HCT116 (cell line): ENCODE measurements around the gene ZNF519. TPM values are rescaled to one million over a fixed set of nuclear protein-coding genes. Genes with fewer than 3 reads are reported as not detected.

ENCODE experiments used
- ATAC-seq: fragments of 200-7000 bp; cut with Tn5 transposase; 2 replicates; pipeline ENCODE4 v1.9.1; 2020; ENCODE audit warnings: mild to moderate bottlenecking, moderate library complexity
- BruUV-seq: library from RNA; stranded (reverse); fragments of 400-500 nt; replicated peaks from 2 replicates; lab custom pipeline; 2021; lab: Mats Ljungman, UMichigan
- CTCF ChIA-PET: fragments of 300-600 bp; sonication (Branson Sonifier 250); formaldehyde crosslinking; loops from one replicate; lab custom pipeline; 2021; ENCODE audit warnings: antibody characterized with exemption; lab: Charles Lee
- POLR2A ChIA-PET: fragments of 300-600, 350-600 bp; sonication (Branson Sonifier 250); formaldehyde crosslinking; loops from one replicate; lab custom pipeline; 2021; ENCODE audit warnings: antibody characterized with exemption; lab: Charles Lee
- RAD21 ChIA-PET, 2 experiments: fragments of 300-600 bp; sonication (Branson Sonifier 250); formaldehyde crosslinking; loops; one replicate each; lab custom pipeline; 2023; ENCODE audit warnings: low total read pairs in 2 of 2; ENCODE audit not compliant: uncharacterized antibody in 2 of 2, unreplicated experiment in 2 of 2, low non-redundant PET in 1 of 2; lab: Charles Lee
- DNase-seq: peaks from one replicate; pipeline ENCODE4 v3.0.0-alpha.2; 2010; ENCODE audit warnings: low read depth, low spot score
- H2AFZ ChIP-seq: fragments of 200-600 bp; shearing (Covaris generic), sonication (generic); 2 replicates; pipeline ENCODE4 v1.6.1; 2017; ENCODE audit warnings: low read depth, mixed run types, mixed read lengths, antibody characterized with exemption, low read length; ENCODE audit not compliant: poor library complexity, severe bottlenecking
- H3K27ac ChIP-seq: 2 replicates; pipeline ENCODE4 v1.5.1; 2012; ENCODE audit warnings: low read depth, low read length
- H3K27me3 ChIP-seq: fragments of 200-600 bp; sonication (generic); 2 replicates; pipeline ENCODE4 v1.6.1; 2016; ENCODE audit warnings: mixed run types, low read length, mixed read lengths; ENCODE audit not compliant: insufficient read depth
- H3K36me3 ChIP-seq, 2 experiments: fragments of 200-500 bp in 1 of 2; fragments of 200-600 bp in 1 of 2; sonication (Bioruptor generic) in 1 of 2; sonication (generic) in 1 of 2; 2 replicates each; pipeline versions ENCODE4 v1.5.1 to v1.6.1; 2014 to 2016; ENCODE audit warnings: low read length in 2 of 2, inconsistent platforms in 1 of 2, mixed read lengths in 1 of 2, mixed run types in 1 of 2; ENCODE audit not compliant: insufficient read depth in 2 of 2, control insufficient read depth in 1 of 2
- H3K4me1 ChIP-seq, 2 experiments: fragments of 200-600 bp in 1 of 2; sonication (generic) in 1 of 2; 2 replicates each; pipeline versions ENCODE4 v1.5.1 to v1.6.1; 2012 to 2017; ENCODE audit warnings: low read length in 2 of 2, inconsistent platforms in 1 of 2, mild to moderate bottlenecking in 1 of 2, mixed read lengths in 1 of 2, mixed run types in 1 of 2, moderate library complexity in 1 of 2; ENCODE audit not compliant: insufficient read depth in 2 of 2, control insufficient read depth in 1 of 2
- H3K4me2 ChIP-seq: fragments of 200-600 bp; sonication (generic); 2 replicates; pipeline ENCODE4 v1.6.1; 2017; ENCODE audit warnings: mixed run types, low read length, mixed read lengths
- H3K4me3 ChIP-seq, 2 experiments: fragments of 200-600 bp in 1 of 2; sonication (generic) in 1 of 2; replicated peaks in 1 of 2; 2 replicates each; pipeline ENCODE4 v1.5.1; 2011 to 2016; ENCODE audit warnings: low read length in 2 of 2, control low read depth in 1 of 2, low read depth in 1 of 2, mild to moderate bottlenecking in 1 of 2, mixed read lengths in 1 of 2, mixed run types in 1 of 2
- H3K79me2 ChIP-seq: fragments of 200-600 bp; sonication (generic); 2 replicates; pipeline ENCODE4 v1.6.1; 2017; ENCODE audit warnings: mild to moderate bottlenecking, mixed run types, low read length, moderate library complexity, mixed read lengths; ENCODE audit not compliant: insufficient read depth
- H3K9ac ChIP-seq: fragments of 200-600 bp; sonication (generic); 2 replicates; pipeline ENCODE4 v1.6.1; 2016; ENCODE audit warnings: low read length, mixed read lengths
- H3K9me2 ChIP-seq: fragments of 200-600 bp; sonication (generic), shearing (Covaris generic); 2 replicates; pipeline ENCODE4 v1.6.1; 2017; ENCODE audit warnings: mixed run types, mild to moderate bottlenecking, moderate library complexity; ENCODE audit not compliant: insufficient read depth
- H3K9me3 ChIP-seq, 2 experiments: fragments of 200-500 bp in 1 of 2; fragments of 200-600 bp in 1 of 2; sonication (Bioruptor generic) in 1 of 2; sonication (generic) in 1 of 2; 2 replicates each; pipeline ENCODE4 v1.6.1; 2014 to 2017; ENCODE audit warnings: low read length in 2 of 2, mixed read lengths in 2 of 2, inconsistent platforms in 1 of 2, low read depth in 1 of 2, mild to moderate bottlenecking in 1 of 2, mixed run types in 1 of 2, moderate library complexity in 1 of 2; ENCODE audit not compliant: control insufficient read depth in 1 of 2, insufficient read depth in 1 of 2
- H4K20me1 ChIP-seq: fragments of 200-600 bp; sonication (generic), shearing (Covaris generic); 2 replicates; pipeline ENCODE4 v1.6.1; 2017; ENCODE audit warnings: mixed run types, mild to moderate bottlenecking, moderate library complexity; ENCODE audit not compliant: insufficient read depth
- CEBPB ChIP-seq: IDR thresholded peaks from 2 replicates; pipeline ENCODE4 v1.6.1; 2012; ENCODE audit warnings: low read depth
- ELF1 ChIP-seq: IDR thresholded peaks from 2 replicates; pipeline ENCODE4 v1.6.1; 2012; ENCODE audit warnings: low read depth, borderline replicate concordance
- EZH2 ChIP-seq: fragments of 200-600 bp; sonication (generic); IDR thresholded peaks from 2 replicates; pipeline ENCODE4 v1.6.1; 2017; ENCODE audit warnings: antibody characterized with exemption, mixed run types
- EZH2phosphoT487 ChIP-seq: fragments of 200-600 bp; IDR thresholded peaks from 2 replicates; pipeline ENCODE4 v1.6.1; 2018; ENCODE audit warnings: antibody characterized with exemption, borderline replicate concordance
- FOSL1 ChIP-seq: IDR thresholded peaks from 2 replicates; pipeline ENCODE4 v1.6.1; 2012; ENCODE audit warnings: low read depth
- JUND ChIP-seq: IDR thresholded peaks from 2 replicates; pipeline ENCODE4 v1.6.1; 2012
- POLR2A ChIP-seq: IDR thresholded peaks from 2 replicates; pipeline ENCODE4 v1.7.0; 2011; ENCODE audit warnings: borderline replicate concordance; ENCODE audit not compliant: insufficient read depth, insufficient read length; ENCODE audit errors: extremely low read depth
- SIN3A ChIP-seq: IDR thresholded peaks from 2 replicates; pipeline ENCODE4 v1.6.1; 2012; ENCODE audit warnings: low read depth
- SP1 ChIP-seq: IDR thresholded peaks from 2 replicates; pipeline ENCODE4 v1.6.1; 2012; ENCODE audit warnings: low read depth
- SRF ChIP-seq: IDR thresholded peaks from 2 replicates; pipeline ENCODE4 v1.6.1; 2012; ENCODE audit warnings: low read depth
- TCF7L2 ChIP-seq: IDR thresholded peaks from 2 replicates; pipeline ENCODE4 v1.7.0; 2011; ENCODE audit warnings: borderline replicate concordance, inconsistent platforms; ENCODE audit not compliant: insufficient read depth, insufficient read length; ENCODE audit errors: extremely low read depth
- YY1 ChIP-seq: IDR thresholded peaks from 2 replicates; pipeline ENCODE4 v1.6.1; 2011; ENCODE audit warnings: low read length, low read depth, moderate library complexity, mild to moderate bottlenecking; ENCODE audit not compliant: insufficient replicate concordance; ENCODE audit errors: extremely low read depth
- intact Hi-C: fragments of 100-400 bp; cut with micrococcal nuclease; formaldehyde crosslinking; loops from 2 replicates; pipeline ENCODE4 v1.10.0; 2022
- total RNA-seq: library from RNA; stranded (reverse); gene quantifications from one replicate; pipeline ENCODE4 v1.2.1, GENCODE V29; 2021; ENCODE audit not compliant: unreplicated experiment
- TF ChIP-seq, protein P1 (sequence below): IDR thresholded peaks from 2 replicates; pipeline ENCODE4 v1.6.1; 2012
- TF ChIP-seq, protein P2 (sequence below): IDR thresholded peaks from 2 replicates; pipeline ENCODE4 v1.6.1; 2011; ENCODE audit warnings: mild to moderate bottlenecking, low read length, moderate library complexity; ENCODE audit not compliant: insufficient replicate concordance; ENCODE audit errors: extremely low read depth

The ZNF519 gene
- total RNA-seq, 1 experiment from 2014 or later: 6.5 TPM

DNA sequence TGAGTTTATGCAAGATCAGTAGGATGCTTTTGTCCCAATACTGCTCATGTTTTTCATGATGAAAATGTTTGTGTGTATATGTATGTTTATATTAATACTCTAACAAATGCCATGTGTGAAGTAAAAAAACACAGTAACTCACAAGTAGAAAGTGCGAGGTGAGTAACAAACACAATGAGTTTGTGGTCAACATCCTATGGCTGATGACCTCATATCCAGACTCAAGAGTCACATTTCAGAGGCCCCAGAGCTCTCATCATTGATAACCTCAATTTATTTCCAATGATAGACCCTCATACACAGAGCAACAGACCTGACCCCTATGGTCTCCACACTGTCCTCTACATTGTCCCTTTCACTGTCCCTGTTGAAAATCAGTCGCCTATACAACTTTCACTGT lies 34.5 kb downstream of the ZNF519 start:
- H3K4me2 ChIP-seq: no peak overlapping the region
- no peaks in the 10 kb centered on the region for H3K4me1 ChIP-seq
- ATAC-seq (no peak), DNase-seq (no peak)
- CTCF ChIA-PET: no interaction called here
- H3K9me3 ChIP-seq: peaks cover 0 to 12% of the 10 kb centered on the region in 2 experiments; a peak in 1 of 4 replicates
- H3K9ac ChIP-seq: no peak overlapping the region
- RAD21 ChIA-PET: no interaction called here
- TF ChIP-seq SP1 (no peak), YY1 (no peak), SRF (no peak), JUND (no peak), FOSL1 (no peak), SIN3A (no peak), EZH2phosphoT487 (no peak), POLR2A (no peak), TCF7L2 (no peak), ELF1 (no peak), CEBPB (no peak), EZH2 (no peak)
- TF ChIP-seq, protein P1, sequence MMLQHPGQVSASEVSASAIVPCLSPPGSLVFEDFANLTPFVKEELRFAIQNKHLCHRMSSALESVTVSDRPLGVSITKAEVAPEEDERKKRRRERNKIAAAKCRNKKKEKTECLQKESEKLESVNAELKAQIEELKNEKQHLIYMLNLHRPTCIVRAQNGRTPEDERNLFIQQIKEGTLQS: no peak
- TF ChIP-seq, protein P2, sequence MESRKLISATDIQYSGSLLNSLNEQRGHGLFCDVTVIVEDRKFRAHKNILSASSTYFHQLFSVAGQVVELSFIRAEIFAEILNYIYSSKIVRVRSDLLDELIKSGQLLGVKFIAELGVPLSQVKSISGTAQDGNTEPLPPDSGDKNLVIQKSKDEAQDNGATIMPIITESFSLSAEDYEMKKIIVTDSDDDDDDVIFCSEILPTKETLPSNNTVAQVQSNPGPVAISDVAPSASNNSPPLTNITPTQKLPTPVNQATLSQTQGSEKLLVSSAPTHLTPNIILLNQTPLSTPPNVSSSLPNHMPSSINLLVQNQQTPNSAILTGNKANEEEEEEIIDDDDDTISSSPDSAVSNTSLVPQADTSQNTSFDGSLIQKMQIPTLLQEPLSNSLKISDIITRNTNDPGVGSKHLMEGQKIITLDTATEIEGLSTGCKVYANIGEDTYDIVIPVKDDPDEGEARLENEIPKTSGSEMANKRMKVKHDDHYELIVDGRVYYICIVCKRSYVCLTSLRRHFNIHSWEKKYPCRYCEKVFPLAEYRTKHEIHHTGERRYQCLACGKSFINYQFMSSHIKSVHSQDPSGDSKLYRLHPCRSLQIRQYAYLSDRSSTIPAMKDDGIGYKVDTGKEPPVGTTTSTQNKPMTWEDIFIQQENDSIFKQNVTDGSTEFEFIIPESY: no peak
- H3K27ac ChIP-seq: no peak overlapping the region
- POLR2A ChIA-PET: no interaction called here
- no peak overlapping the region for H2AFZ ChIP-seq
- no peaks in the 10 kb centered on the region for H4K20me1 ChIP-seq
- no TSS peak for BruUV-seq
- peaks cover 0 to 8% of the 10 kb centered on the region in 2 experiments; a peak in 1 of 4 replicates for H3K36me3 ChIP-seq
- H3K9me2 ChIP-seq: no peaks in the 10 kb centered on the region
- H3K79me2 ChIP-seq: 0 out of 2 replicates have a peak, but pooled peaks cover 2% of the 10 kb centered on the region
- intact Hi-C loops: no loop called here
- no peak overlapping the region for H3K4me3 ChIP-seq
- no peaks in the 10 kb centered on the region for H3K27me3 ChIP-seq
